Thymus (tissue), 14 donors: ENCODE data around the gene THUMPD3. TPM values are rescaled to one million over a fixed set of nuclear protein-coding genes. Genes with fewer than 3 reads are reported as not detected.

Experiments
- DNase-seq, 9 donors: peaks; one replicate each; pipeline ENCODE4 v3.0.0-alpha.2; 2013; ENCODE audit warnings: low spot score in 9 of 9, low read depth in 6 of 9, missing footprints in 1 of 9
- H3K27ac ChIP-seq, 2 donors: one replicate each; pipeline ENCODE4 v1.5.1; 2013; ENCODE audit warnings: control low read depth in 1 of 2, low read depth in 1 of 2, low read length in 1 of 2, mild to moderate bottlenecking in 1 of 2, moderate library complexity in 1 of 2
- H3K27me3 ChIP-seq, 2 donors: one replicate each; pipeline ENCODE4 v1.5.1; 2013; ENCODE audit warnings: low read length in 1 of 2; ENCODE audit not compliant: control insufficient read depth in 2 of 2, insufficient read depth in 1 of 2
- H3K36me3 ChIP-seq, 2 donors: one replicate each; pipeline ENCODE4 v1.5.1; 2013; ENCODE audit warnings: low read length in 1 of 2, mild to moderate bottlenecking in 1 of 2, moderate library complexity in 1 of 2; ENCODE audit not compliant: control insufficient read depth in 2 of 2, insufficient read depth in 2 of 2
- H3K4me1 ChIP-seq, 2 donors: one replicate each; pipeline ENCODE4 v1.5.1; 2013; ENCODE audit warnings: low read length in 2 of 2; ENCODE audit not compliant: control insufficient read depth in 2 of 2, insufficient read depth in 2 of 2
- H3K4me3 ChIP-seq, 2 donors: one replicate each; pipeline ENCODE4 v1.5.1; 2013; ENCODE audit warnings: low read length in 2 of 2, control low read depth in 1 of 2, mild to moderate bottlenecking in 1 of 2
- H3K9me3 ChIP-seq, 2 donors: one replicate each; pipeline ENCODE4 v1.5.1; 2013; ENCODE audit warnings: low read length in 1 of 2, mild to moderate bottlenecking in 1 of 2; ENCODE audit not compliant: control insufficient read depth in 2 of 2, insufficient read depth in 1 of 2
- WGBS: extraction: QIAGEN DNeasy Blood & Tissue Kit; methylation state at CpG from one replicate; pipeline ENCODE4 v1.1.7; 2013; 5-methylcytosine and 5-hydroxymethylcytosine counted together
- long read RNA-seq, 10 donors: transcript quantifications; one replicate each; lab custom pipeline, GENCODE V29; 2026
- polyA plus RNA-seq: library from polyadenylated mRNA; stranded (reverse); fragments of 200-250 nt; gene quantifications from one replicate; pipeline ENCODE4 v1.2.3, GENCODE V29; 2013
- total RNA-seq: library from RNA; stranded (reverse); fragments of 120-200 nt; gene quantifications from one replicate; pipeline ENCODE4 v1.2.4, GENCODE V29; 2013
- donor health status: healthy.

The THUMPD3 gene, protein sequence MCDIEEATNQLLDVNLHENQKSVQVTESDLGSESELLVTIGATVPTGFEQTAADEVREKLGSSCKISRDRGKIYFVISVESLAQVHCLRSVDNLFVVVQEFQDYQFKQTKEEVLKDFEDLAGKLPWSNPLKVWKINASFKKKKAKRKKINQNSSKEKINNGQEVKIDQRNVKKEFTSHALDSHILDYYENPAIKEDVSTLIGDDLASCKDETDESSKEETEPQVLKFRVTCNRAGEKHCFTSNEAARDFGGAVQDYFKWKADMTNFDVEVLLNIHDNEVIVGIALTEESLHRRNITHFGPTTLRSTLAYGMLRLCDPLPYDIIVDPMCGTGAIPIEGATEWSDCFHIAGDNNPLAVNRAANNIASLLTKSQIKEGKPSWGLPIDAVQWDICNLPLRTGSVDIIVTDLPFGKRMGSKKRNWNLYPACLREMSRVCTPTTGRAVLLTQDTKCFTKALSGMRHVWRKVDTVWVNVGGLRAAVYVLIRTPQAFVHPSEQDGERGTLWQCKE
- total RNA-seq, result 48.0 TPM
- 36.6 TPM for polyA plus RNA-seq
- long read RNA-seq, donor 1, partial matches to known transcripts, result 0 of 2 reads
- long read RNA-seq, donor 1, other reads (novel, unspliced or antisense), result 0 of 2 reads
- long read RNA-seq, donor 2, transcript THUMPD3-206 (10 exons, 2,877 nt), result major isoform, 5 of 60 reads
- long read RNA-seq, donor 2, partial matches to known transcripts, result 53 of 60 reads
- long read RNA-seq, donor 2, other reads (novel, unspliced or antisense), result 0 of 60 reads
- long read RNA-seq, donor 3, partial matches to known transcripts, result 0 of 7 reads
- long read RNA-seq, donor 3, other reads (novel, unspliced or antisense), result 0 of 7 reads
- long read RNA-seq, donor 4, partial matches to known transcripts, result 22 of 24 reads
- long read RNA-seq, donor 4, other reads (novel, unspliced or antisense), result 0 of 24 reads
- long read RNA-seq, donor 5, partial matches to known transcripts, result 25 of 28 reads
- long read RNA-seq, donor 5, other reads (novel, unspliced or antisense), result 0 of 28 reads
- long read RNA-seq, donor 6, partial matches to known transcripts, result 0 of 4 reads
- long read RNA-seq, donor 6, other reads (novel, unspliced or antisense), result 0 of 4 reads
- long read RNA-seq, donor 7, partial matches to known transcripts, result 11 of 15 reads
- long read RNA-seq, donor 7, other reads (novel, unspliced or antisense), result 0 of 15 reads
- long read RNA-seq, donor 8, result 0 reads
- long read RNA-seq, donor 9, partial matches to known transcripts, result 0 of 5 reads
- long read RNA-seq, donor 9, other reads (novel, unspliced or antisense), result 0 of 5 reads
- long read RNA-seq, donor 10, partial matches to known transcripts, result 0 of 1 reads
- long read RNA-seq, donor 10, other reads (novel, unspliced or antisense), result 0 of 1 reads

GRCh38 chr3:9362731-9363530 is at the start of gene THUMPD3:
TSS of gene THUMPD3 (plus strand) at chr3:9363054. CDS start at chr3:9365069, 2,015 bp downstream.
- DNase-seq, result peak; percentile 75 to 92 (median 80)
- under 1% methylated on average over 46 of the region's 46 CpGs for WGBS
- H3K4me1 ChIP-seq, result peaks cover 4 to 12% of the 10 kb centered on the region in 2 donors
- peaks cover 3 to 28% of the 10 kb centered on the region in 2 donors for H3K36me3 ChIP-seq
- peak within 1 kb of the TSS; percentile 90 to 92 for H3K27ac ChIP-seq
- H3K27me3 ChIP-seq, result no peaks in the 10 kb centered on the region
- H3K4me3 ChIP-seq, result peak within 1 kb of the TSS; percentile 87 to 94
- no peaks in the 10 kb centered on the region for H3K9me3 ChIP-seq

- WGBS, result 94% methylated on average over 2 of the region's 2 CpGs
- no peak for DNase-seq
- peaks cover 0 to 6% of the 10 kb centered on the region in 2 donors for H3K27me3 ChIP-seq
Measured at GRCh38 chr3:9314796-9315195, 48.1 kb upstream of the THUMPD3 start.

DNA sequence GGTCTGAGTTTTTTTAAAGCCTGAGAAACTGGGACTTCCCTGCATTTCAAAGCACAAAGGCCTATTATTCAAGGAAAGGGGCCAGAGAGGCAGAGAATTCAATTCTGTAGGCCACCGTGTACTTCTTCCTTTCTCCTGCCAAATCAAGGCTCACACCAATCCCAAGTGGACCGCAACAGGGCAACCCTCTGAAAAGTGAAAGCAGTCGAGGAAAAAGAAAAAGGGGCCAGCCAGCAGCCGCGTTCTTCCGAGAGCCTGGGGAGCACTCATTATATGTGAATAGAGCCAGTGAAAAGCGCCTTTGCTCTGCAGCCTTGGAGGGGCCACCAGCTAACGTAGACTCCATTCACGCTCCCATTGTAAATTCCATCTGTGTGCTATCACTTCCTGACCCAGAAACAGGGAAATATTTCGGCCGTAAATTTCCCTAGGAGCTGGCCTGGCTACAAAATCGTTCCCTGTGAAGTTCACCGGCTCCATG is 45.9 kb upstream of the THUMPD3 start:
- no peaks in the 10 kb centered on the region for H3K36me3 ChIP-seq
- no peak for DNase-seq
- no peaks in the 10 kb centered on the region for H3K4me1 ChIP-seq
- 74% methylated on average over 13 of the region's 13 CpGs for WGBS
- no peaks in the 10 kb centered on the region for H3K9me3 ChIP-seq
- no peak overlapping the region for H3K4me3 ChIP-seq
- peaks cover 0 to 6% of the 10 kb centered on the region in 2 donors for H3K27me3 ChIP-seq
- H3K27ac ChIP-seq, result no peak overlapping the region

More at GRCh38 chr3:9314796-9315195, 48.1 kb upstream of the THUMPD3 start:
- Histone ChIP-seq H3K9me3 (no peaks in the 10 kb centered on the region), H3K27ac (no peak overlapping the region), H3K4me3 (no peak overlapping the region), H3K4me1 (no peaks in the 10 kb centered on the region), H3K36me3 (no peaks in the 10 kb centered on the region)

GRCh38 chr3:9322780-9323179 is 40.1 kb upstream of the THUMPD3 start:
- no peaks in the 10 kb centered on the region for H3K36me3 ChIP-seq
- H3K4me1 ChIP-seq, result no peaks in the 10 kb centered on the region
- no peaks in the 10 kb centered on the region for H3K9me3 ChIP-seq
- H3K27me3 ChIP-seq, result no peaks in the 10 kb centered on the region
- DNase-seq, result no peak
- no peak overlapping the region for H3K4me3 ChIP-seq
- WGBS, result 96% methylated on average over 2 of the region's 2 CpGs
- no peak overlapping the region for H3K27ac ChIP-seq

DNA sequence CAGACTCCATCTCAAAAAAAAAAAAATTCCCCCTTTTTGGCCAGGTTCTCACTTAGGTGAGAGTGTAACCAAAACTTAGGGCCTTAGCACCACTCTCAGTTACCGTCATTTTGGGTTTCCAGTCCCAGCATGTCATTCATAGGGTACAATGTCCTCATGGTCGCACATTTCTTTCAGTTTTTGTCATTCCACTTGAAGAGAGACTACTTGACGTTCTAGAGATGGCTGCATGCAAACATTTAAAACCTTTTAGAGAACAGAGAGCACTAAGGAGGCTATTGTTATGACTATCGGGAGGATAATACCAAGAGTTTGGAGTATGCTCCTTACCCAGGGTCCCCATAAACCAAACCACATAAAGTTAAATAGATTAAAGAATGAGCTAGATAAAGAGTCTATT is 37.9 kb upstream of the THUMPD3 start:
- no peak for DNase-seq
- H3K27me3 ChIP-seq, result no peaks in the 10 kb centered on the region
- H3K27ac ChIP-seq, result no peak overlapping the region
- WGBS, result 68% methylated on average over 4 of the region's 4 CpGs
- no peak overlapping the region for H3K4me3 ChIP-seq
- no peaks in the 10 kb centered on the region for H3K4me1 ChIP-seq
- no peaks in the 10 kb centered on the region for H3K36me3 ChIP-seq
- no peaks in the 10 kb centered on the region for H3K9me3 ChIP-seq

DNA sequence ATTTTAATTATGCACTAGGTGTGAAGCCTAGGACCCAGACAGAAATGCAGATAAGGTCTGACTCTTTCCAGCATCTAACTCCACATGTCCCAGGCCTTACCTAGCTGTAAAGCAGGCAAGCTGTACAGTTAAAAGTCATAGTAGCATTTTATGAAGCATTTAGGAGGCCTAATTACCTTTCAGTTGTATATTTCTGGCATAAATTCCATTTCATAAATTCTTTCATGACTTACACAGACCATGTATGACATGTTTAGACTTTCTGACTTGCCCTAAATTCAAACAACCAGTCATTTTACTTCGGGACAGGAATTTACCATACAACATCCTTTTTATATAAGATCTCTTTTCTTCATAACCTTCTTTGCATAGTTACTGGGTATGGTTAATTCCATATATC is 35.3 kb upstream of the THUMPD3 start:
- 96% methylated on average over 1 of the region's 1 CpG for WGBS
- Histone ChIP-seq H3K9me3 (no peaks in the 10 kb centered on the region), H3K36me3 (no peaks in the 10 kb centered on the region), H3K27ac (no peak overlapping the region), H3K27me3 (no peaks in the 10 kb centered on the region), H3K4me1 (no peaks in the 10 kb centered on the region), H3K4me3 (no peak overlapping the region)
- DNase-seq, result no peak

DNA sequence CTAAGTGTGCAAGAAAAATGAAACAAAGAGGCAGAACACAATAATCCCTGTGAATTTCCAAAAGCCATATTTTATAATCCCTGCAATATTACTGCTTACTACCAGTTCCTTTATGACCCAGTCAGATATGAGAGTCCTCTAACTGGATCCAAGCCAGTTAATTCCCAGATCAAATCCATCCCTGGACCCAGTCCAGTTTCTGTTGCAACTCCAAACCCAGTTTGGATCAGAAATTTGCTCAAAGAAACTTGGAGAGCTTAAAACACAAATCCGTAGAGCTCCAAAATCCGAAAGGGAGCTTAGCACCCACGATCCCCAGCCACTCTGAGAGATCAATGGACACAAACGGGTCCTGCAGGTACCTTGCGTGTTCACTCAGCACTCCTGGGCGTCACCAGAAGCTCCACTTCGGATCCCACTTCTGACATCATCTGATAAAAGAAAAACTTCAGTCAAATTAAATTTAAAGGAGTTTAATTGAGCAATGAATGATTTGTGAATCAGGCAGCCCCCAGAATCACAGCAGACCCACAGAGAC is 32.6 kb upstream of the THUMPD3 start:
- Histone ChIP-seq H3K27ac (no peak overlapping the region), H3K9me3 (no peaks in the 10 kb centered on the region), H3K36me3 (no peaks in the 10 kb centered on the region), H3K4me1 (no peaks in the 10 kb centered on the region), H3K4me3 (no peak overlapping the region), H3K27me3 (no peaks in the 10 kb centered on the region)
- WGBS, result 94% methylated on average over 7 of the region's 7 CpGs
- no peak for DNase-seq

DNA sequence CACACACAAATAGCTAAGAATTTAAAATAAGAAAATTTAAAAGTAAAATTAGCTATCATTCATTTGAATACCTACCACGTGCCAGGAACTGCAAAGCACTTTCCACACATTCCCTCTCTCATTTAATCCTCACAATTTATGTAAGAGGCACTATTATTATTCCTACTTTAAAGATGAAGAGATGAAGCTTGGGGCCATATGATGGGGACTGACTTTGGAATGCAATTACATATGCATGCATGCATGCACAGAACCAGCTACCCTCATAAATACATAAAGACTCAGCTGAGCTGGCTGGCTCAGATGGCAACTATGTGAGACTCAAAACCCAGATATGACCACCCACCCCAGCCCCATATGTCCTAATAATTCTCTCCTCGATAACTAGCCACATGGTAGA is 31.7 kb upstream of the THUMPD3 start:
- H3K9me3 ChIP-seq, result no peaks in the 10 kb centered on the region
- no peak overlapping the region for H3K27ac ChIP-seq
- WGBS, result 85% methylated on average over 2 of the region's 2 CpGs
- DNase-seq, result no peak
- no peaks in the 10 kb centered on the region for H3K36me3 ChIP-seq
- H3K4me1 ChIP-seq, result no peaks in the 10 kb centered on the region
- H3K27me3 ChIP-seq, result no peaks in the 10 kb centered on the region
- H3K4me3 ChIP-seq, result no peak overlapping the region
